WTC11 (cell line): ENCODE data around the gene SURF1. TPM values are rescaled to one million over a fixed set of nuclear protein-coding genes. Genes with fewer than 3 reads are reported as not detected.
A peak's percentile ranks its signal among the peaks of the same experiment; 100 is the strongest.

Source experiments
- ATAC-seq: fragments of 200-7000 bp; cut with Tn5 transposase; 2 replicates; pipeline ENCODE4 v1.10.0; 2021; ENCODE audit warnings: mild to moderate bottlenecking, moderate library complexity
- CTCF ChIA-PET: fragments of 300-600 bp; sonication (Branson Sonifier 250); formaldehyde crosslinking; loops from one replicate; lab custom pipeline; 2021; ENCODE audit warnings: antibody characterized with exemption; lab: Charles Lee
- POLR2A ChIA-PET: fragments of 350-600 bp; sonication (Branson Sonifier 250); formaldehyde crosslinking; loops from one replicate; lab custom pipeline; 2021; ENCODE audit warnings: antibody characterized with exemption; lab: Charles Lee
- DNase-seq: peaks from one replicate; pipeline ENCODE4 v3.0.0; 2021; ENCODE audit warnings: low spot score
- H3K27ac Mint-ChIP-seq: 2 replicates; pipeline ENCODE4 v1.8.0; 2021; ENCODE audit warnings: mixed read lengths
- H3K27me3 Mint-ChIP-seq: 2 replicates; pipeline ENCODE4 v1.8.0; 2021; ENCODE audit warnings: low read depth, mild to moderate bottlenecking, moderate library complexity, mixed read lengths
- H3K36me3 Mint-ChIP-seq: 2 replicates; pipeline ENCODE4 v1.8.0; 2021; ENCODE audit warnings: mixed read lengths
- H3K4me1 Mint-ChIP-seq: 2 replicates; pipeline ENCODE4 v1.8.0; 2022; ENCODE audit warnings: mixed read lengths
- H3K4me3 Mint-ChIP-seq: 2 replicates; pipeline ENCODE4 v1.8.0; 2021; ENCODE audit warnings: mild to moderate bottlenecking, moderate library complexity, mixed read lengths
- H3K9me3 Mint-ChIP-seq: 2 replicates; pipeline ENCODE4 v1.8.0; 2021; ENCODE audit warnings: mixed read lengths
- CREB1 ChIP-seq: sonication (generic); formaldehyde crosslinking; IDR thresholded peaks from 2 replicates; pipeline ENCODE4 v1.8.0; 2023; ENCODE audit warnings: mild to moderate bottlenecking, missing genetic modification reagents
- E2F4 ChIP-seq: sonication (generic); formaldehyde crosslinking; IDR thresholded peaks from 2 replicates; pipeline ENCODE4 v1.8.1; 2022; ENCODE audit warnings: low read depth, mild to moderate bottlenecking, moderate library complexity, missing genetic modification reagents, borderline replicate concordance
- ELF4 ChIP-seq: sonication (generic); formaldehyde crosslinking; IDR thresholded peaks from 2 replicates; pipeline ENCODE4 v1.8.1; 2022; ENCODE audit warnings: low read depth, mild to moderate bottlenecking, moderate library complexity, missing genetic modification reagents
- FOXP1 ChIP-seq: sonication (generic); formaldehyde crosslinking; IDR thresholded peaks from 2 replicates; pipeline ENCODE4 v1.8.0; 2022; ENCODE audit warnings: missing genetic modification reagents, mild to moderate bottlenecking, moderate library complexity, borderline replicate concordance
- HMGA2 ChIP-seq: fragments of 250-450 bp; sonication (Bioruptor Pico); IDR thresholded peaks from 2 replicates; pipeline ENCODE4 v1.4.0; 2021; ENCODE audit warnings: mild to moderate bottlenecking, moderate library complexity
- HMGXB4 ChIP-seq: sonication (generic); formaldehyde crosslinking; IDR thresholded peaks from 2 replicates; pipeline ENCODE4 v1.8.1; 2023; ENCODE audit warnings: mild to moderate bottlenecking, moderate library complexity, missing genetic modification reagents
- IRF2 ChIP-seq: sonication (generic); formaldehyde crosslinking; IDR thresholded peaks from 2 replicates; pipeline ENCODE4 v1.8.0; 2022; ENCODE audit warnings: low read depth, missing genetic modification reagents, borderline replicate concordance
- MXD4 ChIP-seq: fragments of 250-450 bp; sonication (Bioruptor Pico); IDR thresholded peaks from 2 replicates; pipeline ENCODE4 v1.8.0; 2021; ENCODE audit warnings: mild to moderate bottlenecking, moderate library complexity, borderline replicate concordance
- SMAD4 ChIP-seq: sonication (generic); formaldehyde crosslinking; IDR thresholded peaks from 2 replicates; pipeline ENCODE4 v1.8.0; 2022; ENCODE audit warnings: mild to moderate bottlenecking, missing genetic modification reagents
- ZMAT4 ChIP-seq: fragments of 250-450 bp; sonication (Bioruptor Pico); IDR thresholded peaks from 2 replicates; pipeline ENCODE4 v1.9.0; 2021; ENCODE audit warnings: mild to moderate bottlenecking
- ZNF121 ChIP-seq: sonication (generic); formaldehyde crosslinking; IDR thresholded peaks from 2 replicates; pipeline ENCODE4 v1.8.0; 2023; ENCODE audit warnings: missing genetic modification reagents
- ZNF219 ChIP-seq: sonication (generic); formaldehyde crosslinking; IDR thresholded peaks from 2 replicates; pipeline ENCODE4 v1.8.0; 2023; ENCODE audit warnings: missing genetic modification reagents, mild to moderate bottlenecking, borderline replicate concordance
- ZNF232 ChIP-seq: sonication (generic); formaldehyde crosslinking; IDR thresholded peaks from 2 replicates; pipeline ENCODE4 v1.8.0; 2022; ENCODE audit warnings: mild to moderate bottlenecking, missing genetic modification reagents
- ZNF396 ChIP-seq: fragments of 250-450 bp; sonication (Bioruptor Pico); IDR thresholded peaks from 2 replicates; pipeline ENCODE4 v1.8.0; 2021; ENCODE audit warnings: mild to moderate bottlenecking, moderate library complexity, borderline replicate concordance
- ZNF416 ChIP-seq: fragments of 250-450 bp; sonication (Bioruptor Pico); IDR thresholded peaks from 2 replicates; pipeline ENCODE4 v1.9.0; 2021; ENCODE audit warnings: mild to moderate bottlenecking, inconsistent platforms
- total RNA-seq: library from RNA; stranded (reverse); gene quantifications from 3 replicates; pipeline ENCODE4 v1.2.3, GENCODE V29; 2021
- TF ChIP-seq, protein P1 (sequence below): sonication (generic); formaldehyde crosslinking; IDR thresholded peaks from 2 replicates; pipeline ENCODE4 v1.8.1; 2023; ENCODE audit warnings: mild to moderate bottlenecking, missing genetic modification reagents, moderate library complexity

Gene SURF1
- total RNA-seq, 1 experiment from 2014 or later: 33.3 TPM

DNA sequence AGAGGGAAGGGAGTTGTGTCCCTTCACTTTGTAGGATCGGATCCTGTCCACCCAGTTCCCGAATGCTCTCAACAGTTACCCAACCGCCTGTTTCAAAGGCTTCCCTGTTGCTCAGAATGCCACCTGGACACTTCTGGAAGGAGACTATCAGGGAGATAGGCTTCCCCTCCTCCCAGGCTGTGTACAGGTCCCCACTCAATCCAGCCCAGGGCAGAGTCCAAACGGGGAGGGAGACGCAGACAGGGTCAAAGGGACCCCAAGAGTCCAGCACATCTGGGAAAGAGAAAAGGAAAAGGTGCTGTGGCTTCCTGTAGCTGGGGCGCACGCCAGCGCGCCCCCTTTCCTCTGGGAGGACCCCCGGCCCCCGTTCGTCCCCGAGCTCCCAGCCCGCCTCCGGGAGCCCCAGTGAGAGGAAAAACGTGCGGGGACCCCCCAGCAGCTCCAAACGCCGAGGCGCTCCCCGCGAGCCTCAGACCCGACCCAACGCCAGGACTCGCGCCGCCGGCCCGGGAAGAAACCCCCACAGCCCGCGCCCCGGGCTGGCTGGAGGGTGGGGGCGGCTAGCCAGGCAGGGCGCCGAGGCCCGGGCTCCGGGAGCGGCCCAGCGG, 18.9 kb upstream of the SURF1 start:
- peaks cover 4% of the 10 kb centered on the region for H3K9me3 Mint-ChIP-seq
- H3K4me3 Mint-ChIP-seq: peak overlapping the region; percentile 98
- TF ChIP-seq HMGXB4 (CRISPR knock-in tag) (0 out of 2 replicates have a peak, but pooled peaks have one; percentile 17), HMGA2 (CRISPR knock-in tag) (no peak)
- TF ChIP-seq, all 79 proteins: peak for 1
- DNase-seq (peak; percentile 35), ATAC-seq (peak; percentile 3)
- Mint-ChIP-seq H3K27me3 (peaks cover 30% of the 10 kb centered on the region), H3K36me3 (peaks cover 25% of the 10 kb centered on the region), H3K4me1 (peaks cover 17% of the 10 kb centered on the region), H3K27ac (peak overlapping the region; percentile 96)
- CTCF ChIA-PET: interaction anchor here (0.6 to 1.3 kb wide), 4 partner anchors 27 to 231 kb away, joined by 3 to 5 read pairs (median 4); partner anchors contain the start of genes MED22 and RPL7A
- POLR2A ChIA-PET: interaction anchor here (1.0 kb wide), 1 partner anchor 27 kb away, joined by 3 read pairs; the partner anchor contains the start of genes MED22 and RPL7A

- Mint-ChIP-seq H3K36me3 (peaks cover 29% of the 10 kb centered on the region), H3K27ac (peak overlapping the region; percentile 96), H3K4me1 (peaks cover 17% of the 10 kb centered on the region), H3K27me3 (peaks cover 30% of the 10 kb centered on the region), H3K4me3 (peak overlapping the region; percentile 98), H3K9me3 (peaks cover 4% of the 10 kb centered on the region)
- no peak for DNase-seq
- POLR2A ChIA-PET: interaction anchor here (1.0 kb wide), 1 partner anchor 27 kb away, joined by 3 read pairs; the partner anchor contains the start of genes MED22 and RPL7A
- TF ChIP-seq, protein P1, sequence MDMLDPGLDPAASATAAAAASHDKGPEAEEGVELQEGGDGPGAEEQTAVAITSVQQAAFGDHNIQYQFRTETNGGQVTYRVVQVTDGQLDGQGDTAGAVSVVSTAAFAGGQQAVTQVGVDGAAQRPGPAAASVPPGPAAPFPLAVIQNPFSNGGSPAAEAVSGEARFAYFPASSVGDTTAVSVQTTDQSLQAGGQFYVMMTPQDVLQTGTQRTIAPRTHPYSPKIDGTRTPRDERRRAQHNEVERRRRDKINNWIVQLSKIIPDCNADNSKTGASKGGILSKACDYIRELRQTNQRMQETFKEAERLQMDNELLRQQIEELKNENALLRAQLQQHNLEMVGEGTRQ (CRISPR knock-in tag): no peak
- TF ChIP-seq MXD4 (CRISPR knock-in tag): no peak
- no peak for TF ChIP-seq FOXP1 (CRISPR knock-in tag)
- TF ChIP-seq ZMAT4 (CRISPR knock-in tag): no peak
- no peak for TF ChIP-seq ZNF396
- no peak for TF ChIP-seq IRF2 (CRISPR knock-in tag)
- no peak for TF ChIP-seq E2F4 (CRISPR knock-in tag)
- TF ChIP-seq CREB1 (CRISPR knock-in tag): no peak
- TF ChIP-seq ZNF416 (CRISPR knock-in tag): no peak
- no peak for TF ChIP-seq SMAD4 (CRISPR knock-in tag)
- no peak for TF ChIP-seq ELF4 (CRISPR knock-in tag)
- ATAC-seq: no peak
- CTCF ChIA-PET: interaction anchor here (0.6 to 1.3 kb wide), 4 partner anchors 27 to 231 kb away, joined by 3 to 5 read pairs (median 4); partner anchors contain the start of genes MED22 and RPL7A
These were observed 18.4 kb upstream of the SURF1 start for GRCh38 chr9:133374612-133375115.

DNA sequence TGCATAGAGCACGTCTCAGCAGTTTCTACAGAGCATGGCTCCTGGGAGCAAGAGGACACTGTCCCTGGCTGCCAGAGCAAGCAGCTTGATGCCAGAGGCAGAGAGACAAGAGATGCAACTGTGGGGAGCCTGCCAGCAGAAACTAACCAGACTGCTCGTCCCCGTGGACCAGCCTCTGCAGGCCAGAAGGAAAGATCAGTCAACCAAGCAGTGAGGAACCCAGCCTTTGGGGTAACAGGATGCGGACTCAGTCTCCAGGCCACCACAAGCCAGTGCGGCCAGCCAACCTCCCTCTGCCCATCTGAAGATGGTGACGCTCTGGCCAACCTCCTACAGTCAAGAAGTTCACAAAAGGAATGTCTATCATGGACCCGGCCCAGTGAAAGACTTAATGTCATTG, 15.9 kb upstream of the SURF1 start:
- peaks cover 13% of the 10 kb centered on the region for H3K4me1 Mint-ChIP-seq
- POLR2A ChIA-PET: no interaction called here
- DNase-seq (no peak), ATAC-seq (no peak)
- CTCF ChIA-PET: interaction anchor here (1.1 to 1.6 kb wide), 2 partner anchors 30 to 344 kb away, joined by 3 to 5 read pairs; no protein-coding TSS in a partner anchor
- no peak overlapping the region for H3K4me3 Mint-ChIP-seq
- peaks cover 6% of the 10 kb centered on the region for H3K27me3 Mint-ChIP-seq
- H3K36me3 Mint-ChIP-seq: peaks cover 36% of the 10 kb centered on the region
- H3K9me3 Mint-ChIP-seq: no peaks in the 10 kb centered on the region
- peak overlapping the region; percentile 54; the same call in 1 of the 2 replicates for H3K27ac Mint-ChIP-seq
- no peak for TF ChIP-seq ZNF219 (CRISPR knock-in tag)
- TF ChIP-seq ZNF121 (CRISPR knock-in tag): no peak
- TF ChIP-seq ZNF232 (CRISPR knock-in tag): peak; percentile 39; the same call in 1 of the 2 replicates
